Ascending aorta (tissue), 2 donors: ENCODE measurements around the gene DGKQ. TPM values are rescaled to one million over a fixed set of nuclear protein-coding genes. Genes with fewer than 3 reads are reported as not detected.

ENCODE experiments used
- DNase-seq, 2 donors: peaks; one replicate each; pipeline ENCODE4 v3.0.0-alpha.2; 2019; ENCODE audit warnings: low spot score in 2 of 2
- H3K27ac ChIP-seq, 2 donors: fragments of 200-600 bp; sonication (generic); one replicate each; pipeline ENCODE4 v1.5.1; 2016 to 2017; ENCODE audit warnings: mild to moderate bottlenecking in 1 of 2
- H3K27me3 ChIP-seq: fragments of 200-600 bp; sonication (generic); one replicate; pipeline ENCODE4 v1.5.1; 2017
- H3K36me3 ChIP-seq, 2 donors: fragments of 200-600 bp; sonication (generic); one replicate each; pipeline ENCODE4 v1.5.1; 2016
- H3K4me1 ChIP-seq, 2 donors: fragments of 200-600 bp; sonication (generic); one replicate each; pipeline ENCODE4 v1.5.1; 2016 to 2017; ENCODE audit warnings: mild to moderate bottlenecking in 1 of 2
- H3K4me3 ChIP-seq, 2 donors: fragments of 200-600 bp; sonication (generic); one replicate each; pipeline ENCODE4 v1.5.1; 2016 to 2017; ENCODE audit warnings: mild to moderate bottlenecking in 1 of 2
- H3K9me3 ChIP-seq, 2 donors: fragments of 200-600 bp; sonication (generic); one replicate each; pipeline ENCODE4 v1.5.1; 2016
- CTCF ChIP-seq, 3 experiments: fragments of 200-600 bp in 2 of 3; fragments of 450-650 bp in 1 of 3; sonication (generic) in 2 of 3; IDR thresholded peaks; one replicate each; pipeline ENCODE4 v1.5.1; 2016 to 2019; ENCODE audit warnings: antibody characterized with exemption in 3 of 3, mild to moderate bottlenecking in 1 of 3, moderate library complexity in 1 of 3
- intact Hi-C: fragments of 100-400 bp; cut with DNase I; formaldehyde crosslinking; loops from one replicate; pipeline ENCODE4 v1.15.1; 2023
- total RNA-seq: library from RNA; depleted of rRNA; stranded (reverse); fragments of >200 nt; gene quantifications from one replicate; pipeline ENCODE4 v1.1.0, GENCODE V29; 2016

DGKQ gene
- total RNA-seq, 1 donor from 2014 or later, result 20.1 TPM

- H3K36me3 ChIP-seq, result peaks cover 9 to 23% of the 10 kb centered on the region in 2 donors
- no peaks in the 10 kb centered on the region for H3K9me3 ChIP-seq
- no peak overlapping the region for H3K4me3 ChIP-seq
- intact Hi-C loops, result no loop called here
- H3K27ac ChIP-seq, result no peak overlapping the region
- H3K4me1 ChIP-seq, result no peaks in the 10 kb centered on the region
- TF ChIP-seq CTCF (IDR thresholded peaks at IDR 0.05), result no peak
- H3K27me3 ChIP-seq, result no peaks in the 10 kb centered on the region
- DNase-seq, result no peak
Measured at GRCh38 chr4:1019729-1020470, 46.5 kb upstream of the DGKQ start.

GRCh38 chr4:1019320-1019719 lies 46.0 kb upstream of the DGKQ start:
- H3K9me3 ChIP-seq, result no peaks in the 10 kb centered on the region
- H3K4me1 ChIP-seq, result no peaks in the 10 kb centered on the region
- intact Hi-C loops, result no loop called here
- no peak for TF ChIP-seq CTCF (IDR thresholded peaks at IDR 0.05)
- no peaks in the 10 kb centered on the region for H3K27me3 ChIP-seq
- H3K27ac ChIP-seq, result no peak overlapping the region
- no peak overlapping the region for H3K4me3 ChIP-seq
- DNase-seq, result no peak
- peaks cover 3 to 17% of the 10 kb centered on the region in 2 donors for H3K36me3 ChIP-seq

DNA sequence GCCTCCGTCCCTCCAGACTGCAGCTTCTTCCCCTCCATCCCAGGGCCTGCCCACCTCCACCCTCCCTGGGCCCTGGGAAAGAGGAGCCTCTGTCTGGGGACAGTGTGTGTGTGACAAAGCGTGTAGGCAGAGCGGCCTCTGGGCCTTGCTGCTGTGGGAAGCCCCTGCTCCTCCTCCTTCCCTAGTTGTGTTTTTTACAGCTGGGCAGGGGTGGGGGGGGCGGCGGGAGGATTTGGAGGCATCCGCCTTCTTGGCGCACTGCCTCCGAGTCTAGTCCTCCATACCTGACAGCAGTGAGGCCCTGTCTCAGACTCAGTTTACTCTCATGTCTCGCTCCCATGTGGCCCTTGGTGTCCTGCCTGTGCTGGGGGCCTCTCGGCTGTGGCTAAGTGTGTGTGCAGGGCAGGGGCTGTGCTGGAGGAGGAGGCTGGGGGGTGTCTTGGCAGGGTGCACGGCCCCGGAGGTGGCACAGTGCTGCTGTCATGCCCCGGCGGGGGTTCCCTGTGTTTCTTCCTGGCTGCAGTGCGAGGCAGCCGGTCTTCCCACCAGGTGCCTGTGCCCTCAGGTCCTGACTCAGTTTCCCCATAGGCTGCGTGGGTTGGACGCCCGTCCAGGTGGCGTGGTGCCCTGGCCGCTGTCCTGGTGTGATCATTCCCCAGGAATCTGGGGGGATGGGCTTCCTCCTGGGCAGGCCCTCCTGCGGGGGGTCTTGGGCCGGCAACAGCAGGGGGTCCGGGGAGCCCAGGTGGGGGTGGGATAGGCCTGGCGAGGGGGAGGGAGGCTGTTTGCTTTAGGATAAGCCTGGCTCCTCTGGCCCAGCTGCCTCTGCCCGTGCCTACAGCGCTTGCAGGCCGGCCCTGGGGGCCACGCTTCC lies 45.0 kb upstream of the DGKQ start:
- Histone ChIP-seq H3K36me3 (peaks cover 3 to 11% of the 10 kb centered on the region in 2 donors), H3K27me3 (no peaks in the 10 kb centered on the region), H3K27ac (no peak overlapping the region), H3K9me3 (no peaks in the 10 kb centered on the region), H3K4me3 (no peak overlapping the region), H3K4me1 (no peaks in the 10 kb centered on the region)
- TF ChIP-seq CTCF (IDR thresholded peaks at IDR 0.05), result no peak
- intact Hi-C loops, result no loop called here
- DNase-seq, result no peak

GRCh38 chr4:1017706-1018105 lies 44.3 kb upstream of the DGKQ start:
- Histone ChIP-seq H3K9me3 (no peaks in the 10 kb centered on the region), H3K4me1 (peaks cover 1 to 5% of the 10 kb centered on the region in 2 donors), H3K4me3 (no peak overlapping the region), H3K27ac (no peak overlapping the region), H3K27me3 (no peaks in the 10 kb centered on the region), H3K36me3 (peaks cover 3 to 5% of the 10 kb centered on the region in 2 donors)
- no peak for TF ChIP-seq CTCF (IDR thresholded peaks at IDR 0.05)
- intact Hi-C loops, result no loop called here
- no peak for DNase-seq

GRCh38 chr4:1017211-1017610 lies 43.8 kb upstream of the DGKQ start:
- Histone ChIP-seq H3K9me3 (no peaks in the 10 kb centered on the region), H3K36me3 (peaks cover 3% of the 10 kb centered on the region in 2 donors), H3K4me3 (no peak overlapping the region), H3K27me3 (no peaks in the 10 kb centered on the region), H3K4me1 (peaks cover 6 to 7% of the 10 kb centered on the region in 2 donors), H3K27ac (no peak overlapping the region)
- DNase-seq, result no peak
- no peak for TF ChIP-seq CTCF (IDR thresholded peaks at IDR 0.05)
- intact Hi-C loops, result no loop called here
